Lower leg skin (tissue), 3 donors: ENCODE data around the gene NPAS2.

Experiments used
- CTCF ChIP-seq, 3 donors: fragments of 450-650 bp; IDR thresholded peaks; one replicate each; pipeline ENCODE4 v1.5.1; 2016; ENCODE audit warnings: antibody characterized with exemption in 3 of 3, mild to moderate bottlenecking in 3 of 3, moderate library complexity in 2 of 3
- POLR2A ChIP-seq, 2 donors: fragments of 450-650 bp; IDR thresholded peaks; one replicate each; pipeline ENCODE4 v1.6.1; 2016 to 2017; ENCODE audit warnings: antibody characterized with exemption in 2 of 2, mild to moderate bottlenecking in 1 of 2, moderate library complexity in 1 of 2

- TF ChIP-seq POLR2A (IDR thresholded peaks at IDR 0.05) (no peak), CTCF (IDR thresholded peaks at IDR 0.05) (no peak)
Measured at GRCh38 chr2:101037161-101037755, 217.3 kb downstream of the NPAS2 start.
